Measurements from ENCODE around the gene FASN. TPM values are rescaled to one million over a fixed set of nuclear protein-coding genes. Genes with fewer than 3 reads are reported as not detected.

FASN gene
- total RNA-seq, 1 experiment from 2014 or later, result 433 TPM

GRCh38 chr17:82108496-82108945 lies 10.5 kb upstream of the FASN start:
- Mint-ChIP-seq H3K9me3 (peaks cover 0 to 9% of the 10 kb centered on the region in 2 experiments; a peak in 2 of 5 replicates), H3K4me1 (peaks cover 22 to 43% of the 10 kb centered on the region in 2 experiments), H3K27me3 (ENCODE audit: low read depth) (peaks cover 63% of the 10 kb centered on the region), H3K27ac (no peak overlapping the region), H3K36me3 (ENCODE audit: insufficient read depth in 1 of 3, low read depth in 3 of 3) (peaks cover 2 to 7% (median 2%) of the 10 kb centered on the region in 3 experiments; a peak in 5 of 7 replicates), H3K4me3 (no peak overlapping the region)
- Histone ChIP-seq H3K14ac (ENCODE audit: insufficient read depth, low read length) (no peak overlapping the region), H3K18ac (ENCODE audit: insufficient read length, low read depth, low read length) (no peak overlapping the region), H3K23me2 (ENCODE audit: insufficient read length, low read depth, low read length, poor library complexity, severe bottlenecking) (no peaks in the 10 kb centered on the region), H3K9me3 (ENCODE audit: control insufficient read depth, low read depth, low read length) (no peaks in the 10 kb centered on the region), H2BK120ac (ENCODE audit: low read depth, low read length, poor library complexity, severe bottlenecking) (no peak overlapping the region), H3K79me1 (ENCODE audit: insufficient read depth, low read depth, low read length, poor library complexity, severe bottlenecking) (no peaks in the 10 kb centered on the region), H3K23ac (ENCODE audit: insufficient read length, low read depth, low read length) (no peak overlapping the region), H4K5ac (ENCODE audit: insufficient read length, low read depth, low read length) (no peak overlapping the region), H2BK12ac (ENCODE audit: insufficient read length, low read depth, low read length) (no peak overlapping the region), H2AFZ (ENCODE audit: low read length) (no peak overlapping the region), H3K4me2 (ENCODE audit: insufficient read depth, insufficient read length, low read length) (no peak overlapping the region), H2AK5ac (ENCODE audit: insufficient read length, low read length) (no peak overlapping the region), H3K9ac (ENCODE audit: extremely low read depth, insufficient read length, low read length) (no peak overlapping the region), H3K56ac (ENCODE audit: insufficient read length, low read depth, low read length) (no peak overlapping the region), H3K27me3 (ENCODE audit: insufficient read depth, low read length) (no peaks in the 10 kb centered on the region), H2BK20ac (ENCODE audit: low read depth, low read length, poor library complexity, severe bottlenecking) (no peak overlapping the region), H3K79me2 (ENCODE audit: insufficient read depth, low read length) (no peaks in the 10 kb centered on the region), H4K8ac (replicated peaks; ENCODE audit: insufficient read length, low read depth, low read length) (no peak overlapping the region), H3K27ac (ENCODE audit: insufficient read length, low read depth, low read length) (no peak overlapping the region), H3K4ac (ENCODE audit: low read depth, low read length) (no peak overlapping the region), H2BK5ac (ENCODE audit: insufficient read length, low read length) (no peak overlapping the region), H3K4me1 (ENCODE audit: insufficient read depth, low read length) (no peaks in the 10 kb centered on the region; the same call in 1 of the 2 replicates), H3T11ph (ENCODE audit: low read length) (no peak overlapping the region), H4K20me1 (ENCODE audit: control insufficient read depth, insufficient read depth, insufficient read length) (no peaks in the 10 kb centered on the region), H4K91ac (ENCODE audit: insufficient read length, low read depth, low read length) (no peak overlapping the region), H2BK15ac (ENCODE audit: low read depth, low read length) (no peak overlapping the region)
- no CpG with 5 or more reads among the region's 19 CpGs for WGBS (ENCODE audit: extremely low coverage, insufficient read length, low lambda C conversion rate)
- peak; percentile 28 for DNase-seq
- TF ChIP-seq CTCF (conservative IDR thresholded peaks at IDR 0.05), result no peak

Measured in H9 (cell line).